ENCODE results near the gene AAGAB. TPM values are rescaled to one million over a fixed set of nuclear protein-coding genes. Genes with fewer than 3 reads are reported as not detected.

The AAGAB gene
- total RNA-seq, 1 experiment from 2014 or later: 118 TPM

GRCh38 chr15:67219288-67219687 is 35.2 kb downstream of the AAGAB start:
- no peak for DNase-seq (ENCODE audit: low spot score)
- in situ Hi-C loops (cut with HindIII; ENCODE audit: low sequenced_read_pairs): no loop called here

DNA sequence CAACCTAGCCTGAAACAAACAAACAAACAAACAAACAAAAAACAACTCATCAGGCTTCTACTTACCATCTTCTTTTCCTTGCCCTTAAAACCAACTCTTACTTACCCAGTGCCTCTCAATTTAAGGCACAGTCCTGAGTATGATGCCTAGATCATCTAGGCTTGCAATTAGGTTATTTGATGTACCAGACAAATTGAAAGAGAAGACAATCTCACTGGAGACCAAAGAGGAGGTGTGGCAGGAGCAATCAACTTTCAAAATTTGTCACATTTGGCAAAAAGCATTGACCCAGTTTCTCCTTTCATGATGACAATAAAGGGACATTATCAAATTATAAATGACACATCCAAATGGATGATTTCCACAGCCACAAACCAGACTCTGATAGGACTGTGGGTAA is 36.0 kb downstream of the AAGAB start:
- in situ Hi-C loops (cut with HindIII; ENCODE audit: low sequenced_read_pairs): no loop called here
- no peak for DNase-seq (ENCODE audit: low spot score)

DNA sequence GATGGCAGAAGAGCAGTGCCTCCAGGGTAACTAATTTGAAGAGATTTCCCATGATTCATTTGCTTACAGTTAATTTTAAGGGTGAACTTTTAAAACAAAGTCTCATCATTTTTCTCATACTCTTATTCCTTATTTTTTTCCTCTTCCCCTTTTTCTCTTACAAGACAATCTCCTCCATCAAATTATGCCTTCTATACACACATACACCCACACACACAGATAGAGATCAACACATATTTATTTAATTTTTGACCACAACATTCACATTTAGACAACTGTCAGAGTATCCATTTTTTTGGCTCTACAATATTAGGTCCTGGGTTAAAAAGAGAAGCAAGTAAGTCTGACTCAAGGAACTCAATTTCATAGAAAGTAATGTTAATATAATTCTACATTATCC is 37.6 kb downstream of the AAGAB start:
- DNase-seq (ENCODE audit: low spot score): no peak
- in situ Hi-C loops (cut with HindIII; ENCODE audit: low sequenced_read_pairs): no loop called here

DNA sequence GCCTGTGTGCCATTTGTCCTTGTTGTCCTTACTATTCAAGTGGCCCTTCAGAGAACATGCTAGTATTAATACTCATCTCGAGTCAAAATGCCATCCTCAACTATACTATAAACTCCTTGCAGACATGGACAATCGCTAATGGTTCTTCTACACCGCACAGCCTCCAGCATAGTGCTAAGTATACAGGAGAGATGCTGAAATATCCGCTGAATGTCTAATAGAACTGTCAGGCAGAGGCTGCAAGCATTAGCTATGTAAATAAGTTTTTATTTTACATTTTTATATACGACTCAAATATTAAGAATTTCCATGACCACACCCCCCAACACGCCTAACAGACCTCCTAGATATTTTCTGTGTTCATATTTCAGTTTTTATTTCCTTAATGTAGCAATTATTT is 39.4 kb downstream of the AAGAB start:
- in situ Hi-C loops (cut with HindIII; ENCODE audit: low sequenced_read_pairs): no loop called here
- DNase-seq (ENCODE audit: low spot score): no peak

DNA sequence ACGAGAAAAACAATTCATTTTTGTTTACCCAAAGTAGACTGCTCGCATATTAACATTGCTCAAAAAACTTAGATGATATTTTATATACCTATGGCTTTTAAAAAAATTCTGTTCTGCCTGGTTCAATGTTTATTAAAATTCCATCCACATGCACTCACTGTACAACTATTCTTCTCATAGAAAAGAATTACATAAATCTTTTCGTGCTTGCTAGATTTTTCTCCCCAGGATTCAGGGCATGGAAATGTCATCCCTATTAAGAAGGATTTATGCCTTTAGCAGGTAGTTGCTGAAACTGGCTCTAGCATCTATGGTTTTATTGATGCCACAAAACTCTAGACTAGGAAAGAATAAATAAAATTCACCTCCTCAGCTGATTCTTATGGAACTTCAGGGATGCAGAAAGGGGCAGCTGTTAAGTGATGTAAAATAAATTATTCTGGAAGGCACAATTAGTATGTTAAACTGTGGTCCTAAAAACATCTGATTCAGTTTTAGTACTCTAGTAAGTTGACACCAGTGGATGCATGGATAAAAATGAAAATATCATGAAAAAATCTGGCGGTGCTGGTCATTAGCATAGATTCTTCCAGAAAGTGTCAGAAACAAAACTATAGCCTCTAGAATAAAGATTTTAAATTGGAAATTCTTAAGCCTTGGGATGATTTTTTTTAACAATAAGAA is 41.6 kb downstream of the AAGAB start:
- in situ Hi-C loops (cut with HindIII; ENCODE audit: low sequenced_read_pairs): no loop called here
- DNase-seq (ENCODE audit: low spot score): no peak

DNA sequence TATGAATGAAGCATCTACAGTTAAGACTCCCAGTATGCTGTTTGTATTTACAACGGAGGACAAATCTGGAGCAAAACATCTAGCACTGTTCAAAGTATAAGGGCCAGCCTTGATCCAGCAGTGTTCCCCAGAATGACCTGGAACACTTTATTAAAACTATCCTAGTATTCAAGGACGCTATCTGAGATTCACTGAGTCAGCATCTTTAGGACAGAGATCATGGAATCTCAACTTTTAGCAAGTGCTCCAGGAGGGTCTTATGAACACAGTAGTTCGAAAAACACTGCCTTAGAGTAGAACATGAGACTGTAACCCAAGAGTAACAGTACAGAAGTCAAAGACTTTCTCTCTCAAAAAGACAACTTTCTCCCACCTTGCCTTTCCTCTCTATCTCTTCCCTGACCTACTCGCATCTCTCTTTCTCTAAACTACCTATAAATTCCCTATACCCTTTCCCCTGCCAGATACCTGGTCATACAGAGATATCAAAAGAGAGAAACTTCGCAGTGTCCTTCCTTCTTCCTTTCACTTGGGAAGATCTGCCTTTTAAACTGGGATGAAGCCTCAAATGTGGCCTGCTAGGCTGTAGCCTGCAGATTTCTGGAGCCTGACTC is 43.8 kb downstream of the AAGAB start:
- no peak for DNase-seq (ENCODE audit: low spot score)
- in situ Hi-C loops (cut with HindIII; ENCODE audit: low sequenced_read_pairs): no loop called here

- in situ Hi-C loops (cut with HindIII; ENCODE audit: low sequenced_read_pairs): no loop called here
Observed at GRCh38 chr15:67208396-67208795, 46.1 kb downstream of the AAGAB start.

DNA sequence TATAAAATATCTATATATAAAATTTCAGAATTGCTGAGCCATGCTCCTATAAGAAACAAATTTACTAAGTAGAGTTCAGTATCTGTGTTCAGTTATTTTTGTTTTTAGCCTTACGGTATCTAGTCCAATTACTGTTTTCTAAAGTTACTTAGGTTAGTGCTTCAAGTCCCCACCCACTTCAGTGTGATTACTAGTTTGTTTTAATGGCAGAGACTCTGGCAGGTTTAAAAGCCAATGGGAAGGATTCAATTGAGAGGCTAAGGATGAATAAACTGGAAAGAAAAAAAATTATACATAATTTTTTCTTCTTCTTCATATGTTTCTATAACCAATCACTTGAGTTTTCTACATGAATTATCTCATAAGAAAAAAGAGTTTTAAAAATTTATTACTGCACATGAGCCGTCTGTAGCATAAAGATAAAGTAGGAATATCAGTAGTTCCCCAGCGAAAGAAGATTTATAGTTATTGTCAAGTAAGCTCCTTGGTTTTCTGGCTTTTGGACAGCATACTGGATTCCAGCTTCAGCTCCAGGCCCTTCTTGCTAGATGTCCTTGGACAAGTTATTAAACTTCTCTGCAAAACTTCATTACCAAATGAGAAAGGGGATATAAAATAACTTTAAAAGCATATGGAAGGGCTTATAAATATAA is 46.8 kb downstream of the AAGAB start:
- in situ Hi-C loops (cut with HindIII; ENCODE audit: low sequenced_read_pairs): no loop called here
- no peak for DNase-seq (ENCODE audit: low spot score)

More at GRCh38 chr15:67208396-67208795, 46.1 kb downstream of the AAGAB start:
- no peak for DNase-seq (ENCODE audit: low spot score)

- DNase-seq (ENCODE audit: low spot score): no peak
- in situ Hi-C loops (cut with HindIII; ENCODE audit: low sequenced_read_pairs): no loop called here
Observed at GRCh38 chr15:67202991-67203390, 51.5 kb downstream of the AAGAB start.

DNA sequence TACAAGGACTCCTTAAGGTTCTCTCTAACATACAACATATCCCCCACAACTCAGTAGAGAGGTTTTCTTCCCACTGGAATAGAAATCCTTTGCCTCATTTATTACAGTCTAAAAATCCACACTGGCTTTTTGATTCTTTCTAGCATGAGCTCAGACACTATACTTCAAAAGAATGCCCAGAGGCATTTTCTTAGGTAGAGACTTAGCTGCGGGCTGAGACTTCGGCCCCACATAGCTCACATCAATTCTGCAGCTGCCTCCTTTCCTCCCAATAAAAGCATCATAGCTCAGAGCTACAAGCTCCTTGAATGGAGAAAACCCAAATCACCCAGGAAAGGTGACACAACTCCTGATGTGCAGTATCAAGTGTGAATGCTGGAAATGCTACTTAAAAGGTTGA is 52.4 kb downstream of the AAGAB start:
- in situ Hi-C loops (cut with HindIII; ENCODE audit: low sequenced_read_pairs): no loop called here
- DNase-seq (ENCODE audit: low spot score): no peak

- peak; percentile 91 for DNase-seq (ENCODE audit: low spot score)
Observed at GRCh38 chr15:67201136-67201535, 53.3 kb downstream of the AAGAB start.

GRCh38 chr15:67199881-67200763 is 54.3 kb downstream of the AAGAB start:
- in situ Hi-C loops (cut with HindIII; ENCODE audit: low sequenced_read_pairs): no loop called here
- DNase-seq (ENCODE audit: low spot score): no peak

More at GRCh38 chr15:67201136-67201535, 53.3 kb downstream of the AAGAB start:
- in situ Hi-C loops (cut with HindIII; ENCODE audit: low sequenced_read_pairs): no loop called here

DNA sequence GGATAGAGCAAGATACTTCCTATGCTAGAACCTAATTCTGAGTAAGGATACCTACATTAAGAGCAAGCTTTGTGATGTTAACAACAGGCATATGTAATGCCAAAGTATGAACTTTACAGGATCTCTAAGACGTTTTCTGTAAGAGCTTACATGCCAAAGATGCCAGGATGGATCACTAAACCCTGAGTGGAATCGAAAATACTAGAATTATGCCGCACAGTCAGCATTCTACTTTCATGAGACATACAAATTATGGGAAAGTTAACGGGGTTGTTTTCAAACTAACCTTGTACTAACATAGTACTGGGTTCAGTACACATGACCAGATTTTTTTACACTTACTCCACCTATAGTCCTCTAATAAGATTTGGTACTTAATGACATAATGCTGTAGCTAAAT is 55.1 kb downstream of the AAGAB start:
- in situ Hi-C loops (cut with HindIII; ENCODE audit: low sequenced_read_pairs): no loop called here
- no peak for DNase-seq (ENCODE audit: low spot score)

GRCh38 chr15:67198157-67198754 is 56.2 kb downstream of the AAGAB start:
- in situ Hi-C loops (cut with HindIII; ENCODE audit: low sequenced_read_pairs): no loop called here
- no peak for DNase-seq (ENCODE audit: low spot score)

DNA sequence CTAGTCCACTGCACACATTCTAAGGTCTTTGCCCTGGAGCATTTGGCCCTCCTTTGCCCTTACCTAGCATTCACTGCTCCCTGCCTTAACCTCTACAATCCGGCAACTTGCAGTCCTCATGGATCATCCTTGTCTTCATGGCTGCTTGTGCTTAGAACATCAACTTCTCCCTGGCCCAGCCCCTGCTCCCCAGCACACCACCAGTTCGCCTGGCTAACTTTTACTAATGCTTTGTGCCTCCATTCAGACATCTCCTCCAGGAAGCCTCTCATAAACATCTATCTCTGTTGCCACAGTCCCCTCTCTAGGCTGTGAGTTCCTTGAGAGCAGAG is 57.1 kb downstream of the AAGAB start:
- in situ Hi-C loops (cut with HindIII; ENCODE audit: low sequenced_read_pairs): no loop called here

GRCh38 chr15:67196672-67197363 is 57.6 kb downstream of the AAGAB start:
- no peak for DNase-seq (ENCODE audit: low spot score)
- in situ Hi-C loops (cut with HindIII; ENCODE audit: low sequenced_read_pairs): no loop called here

More for the DNA sequence above, 57.1 kb downstream of the AAGAB start:
- no peak for DNase-seq (ENCODE audit: low spot score)

GRCh38 chr15:67196222-67196621 is 58.2 kb downstream of the AAGAB start:
- in situ Hi-C loops (cut with HindIII; ENCODE audit: low sequenced_read_pairs): no loop called here
- no peak for DNase-seq (ENCODE audit: low spot score)

DNA sequence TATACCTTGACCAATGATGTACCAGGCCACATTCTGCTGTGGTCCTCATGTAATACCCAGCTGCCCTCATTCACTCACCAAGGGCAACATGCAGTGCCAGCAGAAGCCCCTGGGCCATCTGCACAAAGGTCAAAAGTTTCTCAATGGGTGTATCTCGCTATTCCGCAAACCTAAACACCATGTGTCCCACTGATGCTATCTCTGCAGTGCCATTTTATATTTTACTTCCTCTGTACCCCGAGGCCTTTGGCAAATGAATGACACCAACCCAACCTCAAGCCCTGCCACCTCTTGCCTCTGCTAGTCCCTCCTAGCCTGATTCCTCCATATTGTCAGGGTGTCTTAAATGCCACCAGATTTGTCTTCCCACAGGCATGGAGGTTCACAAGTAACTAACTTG is 59.2 kb downstream of the AAGAB start:
- in situ Hi-C loops (cut with HindIII; ENCODE audit: low sequenced_read_pairs): no loop called here

More for the DNA sequence above, 59.2 kb downstream of the AAGAB start:
- no peak for DNase-seq (ENCODE audit: low spot score)
